ENCODE measurements around the gene IARS2. TPM values are rescaled to one million over a fixed set of nuclear protein-coding genes. Genes with fewer than 3 reads are reported as not detected.
"Not testable (repeated sequence)": the region's sequence is repeated elsewhere in the genome, so short reads cannot be mapped to it uniquely, and the experiment has no call there.

IARS2 gene
- total and polyA plus RNA-seq, 2 donors (not counting 1 experiment from before 2014, with no cell fraction given): 8.8 to 35.6 TPM

DNA sequence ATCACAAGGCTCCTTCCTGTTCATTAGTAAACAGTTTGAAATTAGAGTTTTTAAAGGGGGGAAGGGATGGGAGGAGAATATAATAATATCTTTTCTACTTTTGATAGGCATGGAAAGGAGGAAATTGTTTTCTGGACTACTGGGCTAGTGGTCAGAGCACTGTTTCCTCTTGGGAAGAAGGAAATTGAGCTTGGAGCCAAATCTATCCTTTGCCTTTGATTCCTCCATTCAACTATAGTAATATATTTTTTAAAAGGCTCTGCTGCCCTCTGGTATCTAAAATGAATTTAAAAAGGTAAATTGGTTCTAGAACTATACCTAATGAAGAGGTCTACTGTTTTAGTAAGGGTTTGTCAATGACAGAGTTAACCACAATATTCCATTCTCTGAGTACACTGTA is 5.9 kb downstream of the IARS2 start:
- no peaks in the 10 kb centered on the region for H3K9me3 ChIP-seq (ENCODE audit: control extremely low read depth in 1 of 3, control insufficient read depth in 2 of 3, insufficient read depth in 1 of 3, low read length in 2 of 3)
- H3K27me3 ChIP-seq (replicated peaks in 1 of 4; ENCODE audit: control extremely low read depth in 1 of 4, control insufficient read depth in 3 of 4, insufficient read depth in 4 of 4, low read length in 3 of 4): no peaks in the 10 kb centered on the region
- peaks cover 21% of the 10 kb centered on the region for H3K79me2 ChIP-seq (ENCODE audit: control insufficient read depth, insufficient read depth, low read length)
- TF ChIP-seq EZH2 (IDR thresholded peaks at IDR 0.05; ENCODE audit: borderline replicate concordance, insufficient read depth, low read depth, low read length, poor library complexity, severe bottlenecking) (no peak), CTCF (IDR thresholded peaks at IDR 0.05) (no peak)
- no peak overlapping the region for H3K9ac ChIP-seq (ENCODE audit: low read length)
- H3K4me3 ChIP-seq (ENCODE audit: control extremely low read depth in 1 of 5, extremely low read depth in 1 of 5, insufficient read depth in 1 of 5, low read depth in 2 of 5, low read length in 4 of 5): no peak overlapping the region
- Mint-ChIP-seq H3K9me3 (ENCODE audit: insufficient read depth) (no peaks in the 10 kb centered on the region), H3K27ac (no peak overlapping the region), H3K4me3 (no peak overlapping the region), H3K27me3 (no peaks in the 10 kb centered on the region), H3K4me1 (peaks cover 16% of the 10 kb centered on the region)
- POLR2A ChIA-PET: no interaction called here
- H4K20me1 ChIP-seq (ENCODE audit: control insufficient read depth, insufficient read depth, low read length, poor library complexity, severe bottlenecking): peaks cover 2% of the 10 kb centered on the region
- no peak overlapping the region for H3K27ac ChIP-seq (ENCODE audit: low read length in 2 of 2)
- intact Hi-C loops (cut with micrococcal nuclease): no loop called here
- H3K4me2 ChIP-seq (replicated peaks; ENCODE audit: low read depth, low read length, poor library complexity, severe bottlenecking): no peak overlapping the region
- no peak for DNase-seq
- no peak overlapping the region for H2AFZ ChIP-seq (ENCODE audit: insufficient read depth, low read depth, low read length, poor library complexity, severe bottlenecking)
- CTCF ChIA-PET: interaction anchor here (0.6 to 1.5 kb wide), 2 partner anchors 13 to 109 kb away, joined by 4 to 7 read pairs; no protein-coding TSS in a partner anchor
- H3K36me3 ChIP-seq (replicated peaks in 1 of 2; ENCODE audit: control extremely low read depth in 1 of 2, control insufficient read depth in 1 of 2, extremely low read depth in 1 of 2, insufficient read depth in 2 of 2, low read length in 1 of 2): peaks cover 7 to 56% of the 10 kb centered on the region in 2 experiments
- peaks cover 4 to 7% of the 10 kb centered on the region in 2 donors for H3K4me1 ChIP-seq (ENCODE audit: control insufficient read depth in 2 of 2, insufficient read depth in 2 of 2, low read length in 2 of 2)
- ATAC-seq (ENCODE audit: low read depth): no peak

DNA sequence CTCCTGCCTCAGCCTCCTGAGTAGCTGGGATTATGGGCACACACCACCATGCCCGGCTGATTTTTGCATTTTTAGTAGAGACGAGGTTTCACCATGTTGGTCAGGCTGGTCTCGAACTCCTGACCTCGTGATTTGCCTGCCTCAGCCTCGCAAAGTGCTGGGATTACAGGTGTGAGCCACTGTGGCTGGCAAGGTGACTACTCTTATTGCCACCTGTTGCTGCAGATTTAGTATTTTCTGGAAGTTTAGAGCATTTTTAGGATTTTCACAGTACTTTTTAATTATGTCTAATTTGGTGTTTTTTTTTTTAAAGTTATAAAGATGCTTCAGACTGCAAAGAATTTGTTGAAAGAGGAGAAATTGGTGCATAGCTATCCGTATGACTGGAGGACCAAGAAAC is 16.5 kb downstream of the IARS2 start:
- DNase-seq; H3K4me2 ChIP-seq (replicated peaks; ENCODE audit: low read depth, low read length, poor library complexity, severe bottlenecking); H3K79me2 ChIP-seq (ENCODE audit: control insufficient read depth, insufficient read depth, low read length); H3K4me1 Mint-ChIP-seq; H3K4me1 ChIP-seq (ENCODE audit: control insufficient read depth in 2 of 2, insufficient read depth in 2 of 2, low read length in 2 of 2); H3K9ac ChIP-seq (ENCODE audit: low read length); POLR2A ChIA-PET; H3K4me3 ChIP-seq (ENCODE audit: control extremely low read depth in 1 of 5, extremely low read depth in 1 of 5, insufficient read depth in 1 of 5, low read depth in 2 of 5, low read length in 4 of 5); CTCF ChIA-PET; H4K20me1 ChIP-seq (ENCODE audit: control insufficient read depth, insufficient read depth, low read length, poor library complexity, severe bottlenecking); H3K9me3 ChIP-seq (ENCODE audit: control extremely low read depth in 1 of 3, control insufficient read depth in 2 of 3, insufficient read depth in 1 of 3, low read length in 2 of 3); H2AFZ ChIP-seq (ENCODE audit: insufficient read depth, low read depth, low read length, poor library complexity, severe bottlenecking); ATAC-seq (ENCODE audit: low read depth); H3K4me3 Mint-ChIP-seq; H3K27me3 Mint-ChIP-seq; H3K27me3 ChIP-seq (replicated peaks in 1 of 4; ENCODE audit: control extremely low read depth in 1 of 4, control insufficient read depth in 3 of 4, insufficient read depth in 4 of 4, low read length in 3 of 4); H3K9me3 Mint-ChIP-seq (ENCODE audit: insufficient read depth); H3K27ac ChIP-seq (ENCODE audit: low read length in 2 of 2); H3K27ac Mint-ChIP-seq: not testable (repeated sequence)
- peaks cover 12 to 59% of the 10 kb centered on the region in 2 experiments for H3K36me3 ChIP-seq (replicated peaks in 1 of 2; ENCODE audit: control extremely low read depth in 1 of 2, control insufficient read depth in 1 of 2, extremely low read depth in 1 of 2, insufficient read depth in 2 of 2, low read length in 1 of 2)
- intact Hi-C loops (cut with micrococcal nuclease): loop anchor here (10.0 kb wide), 1 partner anchor 664 kb away; no protein-coding TSS in a partner anchor
- 84% methylated on average over 6 of the region's 6 CpGs for WGBS (ENCODE audit: insufficient coverage)

DNA sequence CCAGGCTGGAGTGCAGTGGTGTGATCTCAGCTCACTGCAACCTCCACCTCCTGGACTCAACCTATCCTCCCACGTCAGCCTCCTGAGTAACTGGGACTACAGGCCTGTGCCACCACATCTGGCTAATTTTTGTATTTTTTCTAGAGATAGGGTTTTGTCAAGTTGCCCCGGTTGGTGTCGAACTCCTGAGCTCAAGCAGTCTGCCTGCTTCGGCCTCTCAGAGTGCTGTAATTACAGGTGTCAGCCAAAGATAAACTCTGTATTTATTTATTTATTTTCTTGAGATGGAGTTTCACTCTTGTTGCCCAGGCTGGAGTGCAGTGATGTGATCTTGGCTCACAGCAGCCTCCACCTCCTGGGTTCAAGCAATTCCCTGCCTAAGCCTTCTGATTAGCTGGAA is 18.7 kb downstream of the IARS2 start:
- CTCF ChIA-PET: interaction anchor here (0.6 to 2.2 kb wide), 14 partner anchors 8 to 664 kb away, joined by 3 to 8 read pairs (median 3); partner anchors contain the start of genes BPNT1 and IARS2
- H3K4me3 ChIP-seq (ENCODE audit: control extremely low read depth in 1 of 5, extremely low read depth in 1 of 5, insufficient read depth in 1 of 5, low read depth in 2 of 5, low read length in 4 of 5); H3K27ac Mint-ChIP-seq; H3K9ac ChIP-seq (ENCODE audit: low read length); H3K79me2 ChIP-seq (ENCODE audit: control insufficient read depth, insufficient read depth, low read length); DNase-seq; H3K27me3 Mint-ChIP-seq; H3K27ac ChIP-seq (ENCODE audit: low read length in 2 of 2); H3K27me3 ChIP-seq (replicated peaks in 1 of 4; ENCODE audit: control extremely low read depth in 1 of 4, control insufficient read depth in 3 of 4, insufficient read depth in 4 of 4, low read length in 3 of 4); H3K4me1 ChIP-seq (ENCODE audit: control insufficient read depth in 2 of 2, insufficient read depth in 2 of 2, low read length in 2 of 2); H3K4me1 Mint-ChIP-seq; H3K4me3 Mint-ChIP-seq; H4K20me1 ChIP-seq (ENCODE audit: control insufficient read depth, insufficient read depth, low read length, poor library complexity, severe bottlenecking); H2AFZ ChIP-seq (ENCODE audit: insufficient read depth, low read depth, low read length, poor library complexity, severe bottlenecking); ATAC-seq (ENCODE audit: low read depth); H3K9me3 Mint-ChIP-seq (ENCODE audit: insufficient read depth); POLR2A ChIA-PET; H3K9me3 ChIP-seq (ENCODE audit: control extremely low read depth in 1 of 3, control insufficient read depth in 2 of 3, insufficient read depth in 1 of 3, low read length in 2 of 3); H3K4me2 ChIP-seq (replicated peaks; ENCODE audit: low read depth, low read length, poor library complexity, severe bottlenecking): not testable (repeated sequence)
- H3K36me3 ChIP-seq (replicated peaks in 1 of 2; ENCODE audit: control extremely low read depth in 1 of 2, control insufficient read depth in 1 of 2, extremely low read depth in 1 of 2, insufficient read depth in 2 of 2, low read length in 1 of 2): peaks cover 8 to 58% of the 10 kb centered on the region in 2 experiments
- 100% methylated on average over 1 of the region's 4 CpGs for WGBS (ENCODE audit: insufficient coverage)
- intact Hi-C loops (cut with micrococcal nuclease): loop anchor here (10.0 kb wide), 1 partner anchor 662 kb away; no protein-coding TSS in a partner anchor
